Thyroid gland (tissue), 4 donors: ENCODE results near the gene FERMT3.

Experiments
- CTCF ChIP-seq, 6 experiments: fragments of 200-600 bp in 3 of 6; fragments of 450-650 bp in 3 of 6; sonication (generic) in 3 of 6; IDR thresholded peaks; one replicate each; pipeline ENCODE4 v1.5.1; 2016 to 2019; ENCODE audit warnings: antibody characterized with exemption in 6 of 6, mild to moderate bottlenecking in 2 of 6, inconsistent platforms in 1 of 6, moderate library complexity in 1 of 6
- POLR2A ChIP-seq, 2 donors: fragments of 450-650 bp; IDR thresholded peaks; one replicate each; pipeline ENCODE4 v1.6.1; 2017; ENCODE audit warnings: antibody characterized with exemption in 2 of 2, mild to moderate bottlenecking in 2 of 2, moderate library complexity in 1 of 2

- no peak for TF ChIP-seq CTCF (IDR thresholded peaks at IDR 0.05)
- peak in 1 of 2 donors; percentile 88 for TF ChIP-seq POLR2A (IDR thresholded peaks at IDR 0.05)
Observed at GRCh38 chr11:64181506-64182411, 24.8 kb upstream of the FERMT3 start.
